ENCODE data around the gene PPFIA2. TPM values are rescaled to one million over a fixed set of nuclear protein-coding genes. Genes with fewer than 3 reads are reported as not detected.

PPFIA2 gene
- total RNA-seq, 1 experiment from 2014 or later: 1.1 TPM

- H3K27ac Mint-ChIP-seq: no peak overlapping the region
- POLR2A ChIA-PET: no interaction called here
- peaks cover 69% of the 10 kb centered on the region for H3K4me1 Mint-ChIP-seq
Measured at GRCh38 chr12:81208187-81208911, 550.8 kb downstream of the PPFIA2 start.

More at GRCh38 chr12:81208187-81208911, 550.8 kb downstream of the PPFIA2 start:
- DNase-seq (ENCODE audit: low spot score): no peak
- H3K9me3 Mint-ChIP-seq: no peaks in the 10 kb centered on the region
- peak overlapping the region; percentile 7; the same call in 1 of the 2 replicates for H3K4me3 Mint-ChIP-seq
- H3K36me3 Mint-ChIP-seq: no peaks in the 10 kb centered on the region
- H3K27me3 Mint-ChIP-seq (ENCODE audit: low read depth): peaks cover 27% of the 10 kb centered on the region
- ATAC-seq: no peak; the same call in 1 of the 2 replicates
- no peak for TF ChIP-seq FOXP1 (CRISPR knock-in tag; IDR thresholded peaks at IDR 0.05; ENCODE audit: borderline replicate concordance)
- TF ChIP-seq TEAD1 (CRISPR knock-in tag; IDR thresholded peaks at IDR 0.05): no peak
- no peak for TF ChIP-seq GRHL2 (CRISPR knock-in tag; IDR thresholded peaks at IDR 0.05; ENCODE audit: insufficient replicate concordance, severe bottlenecking)
- 0 out of 2 replicates have a peak, but pooled peaks have one; percentile 24 for TF ChIP-seq ETV6 (CRISPR knock-in tag; IDR thresholded peaks at IDR 0.05)
- CTCF ChIA-PET: interaction anchor here (0.6 to 1.2 kb wide), 2 partner anchors 50 kb away, joined by 3 to 4 read pairs; no protein-coding TSS in a partner anchor

Measured in WTC11 (cell line).